HG02852 (cell line): ENCODE results near the gene RPL14.
A peak's percentile ranks its signal among the peaks of the same experiment; 100 is the strongest.
"Not testable (repeated sequence)": the region's sequence is repeated elsewhere in the genome, so short reads cannot be mapped to it uniquely, and the experiment has no call there.

Experiments
- ATAC-seq: cut with Tn5 transposase; IDR thresholded peaks from one replicate; pipeline ENCODE4 v1.9.1; 2021; ENCODE audit warnings: mild to moderate bottlenecking, moderate library complexity; ENCODE audit not compliant: unreplicated experiment

Gene RPL14

DNA sequence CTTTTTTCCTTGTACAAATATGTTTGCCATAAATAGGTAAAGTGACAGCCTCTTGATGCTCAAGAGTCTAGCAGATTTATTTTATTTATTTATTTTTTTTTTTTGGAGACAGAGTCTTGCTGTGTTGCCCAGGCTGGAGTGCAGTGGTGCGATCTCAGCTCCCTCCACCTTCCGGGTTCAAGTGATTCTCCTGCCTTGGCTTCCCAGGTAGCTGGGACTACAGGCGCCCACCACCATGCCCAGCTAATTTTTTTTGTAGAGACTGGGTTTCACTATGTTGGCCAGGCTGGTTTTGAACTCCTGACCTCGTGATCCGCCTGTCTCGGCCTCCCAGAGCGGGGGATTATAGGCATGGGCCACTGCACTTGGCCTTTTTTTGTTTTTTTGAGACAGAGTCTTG, 5.7 kb downstream of the RPL14 start:
- ATAC-seq, result not testable (repeated sequence)

DNA sequence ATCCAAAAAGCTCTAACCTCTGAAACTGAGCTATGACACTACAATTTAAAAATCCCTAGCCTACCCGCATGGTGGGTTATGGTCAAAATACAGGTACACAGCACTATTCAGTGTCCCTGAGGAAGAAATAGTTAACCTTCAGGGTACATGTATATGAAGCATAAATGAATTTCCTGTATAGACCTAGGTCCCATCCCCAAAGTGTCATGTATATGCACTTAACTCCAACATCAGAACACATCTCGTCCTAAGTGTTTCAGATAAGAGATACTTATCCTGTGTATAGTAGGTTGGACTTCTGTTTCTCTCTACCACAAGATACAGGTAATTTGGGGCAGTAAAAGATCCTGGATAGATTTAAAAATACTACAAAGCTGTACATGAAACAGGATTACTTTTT, 6.4 kb downstream of the RPL14 start:
- no peak for ATAC-seq

GRCh38 chr3:40464339-40465110, 7.4 kb downstream of the RPL14 start:
- ATAC-seq, result no peak

DNA sequence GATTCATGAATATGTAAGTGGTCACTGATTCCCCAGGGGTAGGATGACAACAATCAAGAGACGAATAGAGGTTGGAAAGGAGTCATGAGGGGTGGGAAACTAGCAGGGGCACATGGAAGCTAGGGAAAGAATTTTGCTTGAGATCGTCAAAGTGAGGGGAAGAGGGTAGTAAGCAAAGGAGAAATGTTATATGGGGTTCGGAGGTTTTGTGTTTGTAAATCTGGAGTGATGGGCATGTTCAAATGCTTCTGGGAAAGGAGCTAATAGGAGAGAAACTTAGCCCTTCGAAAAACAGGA, 7.9 kb downstream of the RPL14 start:
- ATAC-seq, result no peak

GRCh38 chr3:40465456-40465855, 8.3 kb downstream of the RPL14 start:
- no peak for ATAC-seq

DNA sequence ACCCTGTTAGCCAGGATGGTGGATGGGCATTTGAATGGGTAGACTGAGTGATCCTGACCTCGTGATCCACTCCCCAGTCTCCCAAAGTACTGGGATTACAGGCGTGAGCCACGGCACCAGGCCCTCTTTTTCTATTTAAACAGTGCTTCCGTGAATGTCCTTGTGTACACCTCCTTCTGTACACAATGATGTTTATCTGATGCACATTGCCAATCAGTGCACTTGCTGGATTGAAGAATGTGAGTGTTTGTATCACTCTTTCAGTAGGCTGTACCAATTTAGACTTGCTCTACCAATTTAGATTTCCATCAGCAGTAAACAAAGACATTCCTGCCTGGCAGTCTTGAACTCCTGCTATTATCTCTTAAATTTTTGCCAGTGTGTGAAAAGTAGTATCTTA, 10.9 kb downstream of the RPL14 start:
- ATAC-seq, result no peak

DNA sequence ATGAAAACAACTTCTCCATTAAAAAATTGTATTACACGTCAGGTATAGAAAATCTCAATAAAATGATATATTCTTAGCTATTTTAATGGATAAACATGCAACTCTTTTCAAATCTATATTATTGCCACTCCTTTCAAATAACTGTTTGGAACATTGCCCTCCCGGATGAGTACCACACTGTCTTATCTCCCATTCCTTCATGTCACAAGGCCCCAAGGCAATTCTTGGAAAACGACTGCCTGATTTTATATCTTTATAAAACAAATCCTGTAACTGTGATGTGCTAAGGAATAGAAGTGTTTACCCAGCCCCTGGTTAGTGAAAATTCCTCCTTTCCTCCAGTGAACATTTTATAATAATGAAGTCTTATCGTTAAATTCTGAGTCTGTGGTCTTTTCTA, 13.6 kb downstream of the RPL14 start:
- no peak for ATAC-seq

DNA sequence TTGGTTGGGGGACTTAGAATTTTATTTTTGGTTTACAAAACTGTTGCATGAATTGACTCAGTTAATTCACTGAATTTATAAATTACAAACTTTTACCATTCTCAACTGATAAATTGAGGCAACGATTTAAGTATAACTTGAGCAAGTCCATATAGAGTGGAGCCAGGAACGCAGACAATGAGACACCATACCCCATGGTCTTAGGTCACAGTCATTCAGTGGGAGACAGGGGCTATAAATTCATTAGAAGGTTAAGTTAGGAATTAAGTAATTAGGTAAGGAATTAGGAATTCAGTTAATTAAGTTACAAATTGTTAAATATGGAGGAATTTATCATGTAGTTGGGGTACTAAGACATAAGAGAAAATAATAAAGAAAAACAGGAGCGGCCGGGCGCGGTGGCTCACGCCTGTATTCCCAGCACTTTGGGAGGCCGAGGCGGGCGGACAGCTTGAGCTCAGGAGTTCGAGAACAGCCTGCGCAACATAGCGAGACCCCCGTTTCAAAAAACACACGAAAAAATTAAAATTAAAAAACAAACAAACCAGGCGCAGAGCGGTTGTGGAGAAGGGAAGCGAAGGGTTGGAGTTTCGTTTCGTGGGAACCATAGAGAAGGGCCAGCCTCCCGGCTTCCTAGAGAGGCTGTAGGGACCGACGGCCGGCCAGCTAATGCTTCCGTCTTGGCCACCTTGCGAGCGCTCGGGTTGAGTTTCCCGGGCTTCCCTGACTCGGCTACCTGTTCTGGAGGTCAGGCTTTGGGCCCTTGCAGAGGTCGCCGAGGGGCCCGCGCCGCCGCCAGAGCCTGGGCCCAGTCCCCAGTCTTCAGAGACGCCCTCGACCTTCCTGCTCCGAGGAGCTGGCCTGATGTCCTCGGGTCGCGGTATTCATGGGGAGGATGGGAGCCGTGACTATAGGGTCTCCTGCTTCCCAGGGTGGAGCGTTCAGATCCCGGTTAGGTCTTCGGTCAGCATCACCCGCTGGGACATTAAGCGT, 19.6 kb downstream of the RPL14 start, which contains the start of gene ZNF619:
Gene ZNF619 (plus strand): TSS at position 645 of the 993 bp plus-strand sequence. CDS start 858 bp downstream, outside the sequence.
- peak; percentile 83 for ATAC-seq

GRCh38 chr3:40477666-40478065, 20.5 kb downstream of the RPL14 start:
- no peak for ATAC-seq

DNA sequence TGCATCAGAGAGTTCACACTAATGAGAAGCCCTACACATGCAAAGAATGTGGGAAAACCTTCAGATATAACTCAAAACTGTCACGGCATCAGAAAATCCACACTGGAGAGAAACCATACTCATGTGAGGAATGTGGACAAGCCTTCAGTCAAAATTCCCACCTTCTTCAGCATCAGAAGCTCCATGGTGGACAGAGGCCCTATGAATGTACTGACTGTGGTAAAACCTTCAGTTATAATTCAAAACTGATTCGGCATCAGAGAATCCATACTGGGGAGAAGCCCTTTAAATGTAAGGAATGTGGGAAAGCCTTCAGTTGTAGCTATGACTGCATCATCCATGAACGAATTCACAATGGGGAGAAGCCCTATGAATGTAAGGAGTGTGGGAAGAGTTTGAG, 30.0 kb downstream of the RPL14 start:
- no peak for ATAC-seq

DNA sequence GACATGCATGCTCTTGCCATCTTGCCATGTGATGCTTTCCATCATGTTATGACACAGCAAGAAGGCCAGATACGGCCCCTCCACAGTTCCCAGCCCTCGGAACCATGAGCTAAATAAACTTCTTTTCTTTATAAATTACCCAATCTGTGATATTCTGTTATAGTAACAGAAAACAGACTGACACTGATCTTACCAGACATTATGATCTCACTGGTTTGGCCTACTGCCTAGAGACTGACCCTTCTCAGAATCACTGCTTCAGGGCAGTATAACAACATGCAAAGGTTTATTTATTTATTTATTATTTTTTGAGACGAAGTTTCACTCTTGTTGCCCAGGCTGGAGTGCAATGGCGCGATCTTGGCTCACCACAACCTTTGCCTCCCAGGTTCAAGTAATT, 33.8 kb downstream of the RPL14 start:
- ATAC-seq, result no peak

DNA sequence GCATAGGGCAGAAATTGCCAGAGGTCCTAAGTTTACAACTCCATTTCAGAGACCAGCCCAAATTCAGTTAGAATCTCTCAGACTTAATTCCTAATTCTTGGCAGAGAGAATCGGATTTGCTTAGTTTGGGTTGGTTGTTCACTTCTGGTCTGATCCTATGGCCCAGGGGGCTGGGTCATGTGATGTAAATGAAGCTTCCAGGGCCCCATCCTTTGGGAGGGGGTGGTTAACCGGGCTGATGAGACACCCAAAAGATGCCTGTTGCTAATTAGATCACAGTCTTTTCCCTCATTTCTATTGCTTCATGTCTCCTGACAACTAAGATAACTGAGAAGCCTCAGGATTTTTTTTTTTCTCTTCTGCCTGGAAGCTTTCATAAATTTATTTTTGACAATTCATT, 37.6 kb downstream of the RPL14 start:
- no peak for ATAC-seq

- no peak for ATAC-seq
These were observed 40.1 kb downstream of the RPL14 start for GRCh38 chr3:40497288-40497687.

DNA sequence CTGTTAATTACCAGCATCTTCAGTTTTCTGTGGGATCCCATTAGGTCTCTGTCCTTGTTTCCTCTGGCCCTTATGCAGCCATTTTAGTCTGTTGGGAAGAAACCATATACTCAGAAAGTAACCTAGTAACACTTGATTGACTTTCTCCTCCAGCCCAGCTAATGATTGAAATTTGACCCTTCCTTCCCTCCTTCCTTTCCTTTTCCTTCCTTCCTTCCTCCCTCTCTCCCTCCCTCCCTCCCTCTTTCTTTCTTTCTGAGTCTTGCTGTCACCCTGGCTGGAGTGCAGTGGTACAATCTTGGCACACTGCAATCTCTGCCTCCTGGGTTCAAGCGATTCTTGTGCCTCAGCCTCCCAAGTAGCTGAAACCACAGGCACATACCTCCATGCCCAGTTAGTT, 42.8 kb downstream of the RPL14 start:
- ATAC-seq, result no peak

DNA sequence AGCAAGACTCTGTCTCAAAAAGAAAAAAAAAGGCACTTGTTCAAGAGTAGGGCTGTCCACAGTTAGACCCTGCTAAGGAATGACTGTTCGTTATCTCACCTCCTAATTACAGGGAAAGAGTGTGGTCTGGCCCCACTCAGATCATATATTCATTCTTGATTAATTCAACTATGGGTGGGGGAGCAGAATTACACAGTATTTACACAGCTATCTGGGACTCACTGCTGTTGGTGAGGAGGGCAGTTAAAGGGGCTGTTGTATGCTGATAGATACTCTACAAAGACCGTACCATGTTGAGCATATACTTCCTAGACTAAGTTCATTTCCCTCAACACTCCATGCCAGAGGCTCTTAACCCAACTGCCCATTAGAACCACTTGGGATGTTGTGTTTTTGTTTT, 44.9 kb downstream of the RPL14 start:
- no peak for ATAC-seq

GRCh38 chr3:40504636-40505430, 47.7 kb downstream of the RPL14 start:
- no peak for ATAC-seq

- peak; percentile 71 for ATAC-seq
These were observed 48.7 kb downstream of the RPL14 start, which contains the start of gene ZNF620 for GRCh38 chr3:40505599-40506462. ZNF620 (plus strand) TSS chr3:40506039; CDS start chr3:40506353, 314 bp downstream.

DNA sequence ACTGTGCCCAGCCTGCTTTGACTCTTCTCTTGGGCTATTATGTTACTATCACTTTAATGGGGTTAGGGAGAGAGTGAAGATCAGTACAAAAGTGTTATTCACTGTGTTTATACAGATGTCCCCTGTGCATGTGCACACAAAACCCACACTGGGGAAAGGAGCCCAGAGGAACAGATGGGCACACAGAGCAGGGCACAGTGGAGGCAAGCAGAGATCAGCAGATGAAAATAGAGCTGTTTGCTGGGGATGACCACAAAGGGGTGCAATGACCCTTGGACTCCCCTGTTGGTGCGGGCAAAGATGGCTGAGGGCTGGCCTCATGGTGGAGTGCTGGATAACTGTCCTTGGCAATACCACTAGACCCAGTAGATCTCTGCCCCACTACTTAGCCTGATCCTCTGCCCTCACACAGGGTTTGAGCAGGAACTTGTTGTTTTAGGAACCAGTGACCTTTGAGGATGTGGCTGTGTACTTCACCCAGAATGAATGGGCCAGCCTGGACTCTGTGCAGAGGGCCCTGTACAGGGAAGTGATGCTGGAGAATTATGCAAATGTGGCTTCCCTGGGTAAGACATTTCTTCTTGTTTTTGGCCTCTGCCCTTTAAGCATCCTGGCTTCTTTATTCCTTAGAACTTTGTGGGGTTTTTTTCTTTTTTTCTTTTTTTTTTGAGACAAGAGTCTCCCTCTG, 54.0 kb downstream of the RPL14 start:
- ATAC-seq, result no peak

DNA sequence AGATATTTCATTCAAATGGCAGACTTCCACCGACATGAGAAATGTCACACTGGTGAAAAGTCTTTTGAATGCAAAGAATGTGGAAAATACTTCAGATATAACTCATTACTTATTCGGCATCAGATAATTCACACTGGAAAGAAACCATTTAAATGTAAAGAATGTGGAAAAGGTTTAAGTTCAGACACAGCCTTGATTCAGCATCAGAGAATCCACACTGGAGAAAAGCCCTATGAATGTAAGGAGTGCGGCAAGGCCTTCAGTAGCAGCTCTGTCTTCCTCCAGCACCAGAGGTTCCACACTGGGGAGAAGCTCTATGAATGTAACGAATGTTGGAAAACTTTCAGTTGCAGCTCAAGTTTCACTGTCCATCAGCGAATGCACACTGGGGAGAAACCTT, 59.1 kb downstream of the RPL14 start:
- ATAC-seq, result no peak

GRCh38 chr3:40518067-40518466, 60.9 kb downstream of the RPL14 start:
- no peak for ATAC-seq
